8988T (cell line): ENCODE data around the gene CDK14.

Experiments
- DNase-seq: peaks from one replicate; pipeline ENCODE4 v3.0.0; 2011

The CDK14 gene

GRCh38 chr7:91242097-91242844 is 646.1 kb downstream of the CDK14 start:
- DNase-seq = no peak

- DNase-seq = no peak
These were observed 647.6 kb downstream of the CDK14 start for GRCh38 chr7:91243591-91244301.

GRCh38 chr7:91247500-91247899 is 651.4 kb downstream of the CDK14 start:
- DNase-seq = no peak

- no peak for DNase-seq
These were observed 652.9 kb downstream of the CDK14 start for GRCh38 chr7:91248996-91249395.

DNA sequence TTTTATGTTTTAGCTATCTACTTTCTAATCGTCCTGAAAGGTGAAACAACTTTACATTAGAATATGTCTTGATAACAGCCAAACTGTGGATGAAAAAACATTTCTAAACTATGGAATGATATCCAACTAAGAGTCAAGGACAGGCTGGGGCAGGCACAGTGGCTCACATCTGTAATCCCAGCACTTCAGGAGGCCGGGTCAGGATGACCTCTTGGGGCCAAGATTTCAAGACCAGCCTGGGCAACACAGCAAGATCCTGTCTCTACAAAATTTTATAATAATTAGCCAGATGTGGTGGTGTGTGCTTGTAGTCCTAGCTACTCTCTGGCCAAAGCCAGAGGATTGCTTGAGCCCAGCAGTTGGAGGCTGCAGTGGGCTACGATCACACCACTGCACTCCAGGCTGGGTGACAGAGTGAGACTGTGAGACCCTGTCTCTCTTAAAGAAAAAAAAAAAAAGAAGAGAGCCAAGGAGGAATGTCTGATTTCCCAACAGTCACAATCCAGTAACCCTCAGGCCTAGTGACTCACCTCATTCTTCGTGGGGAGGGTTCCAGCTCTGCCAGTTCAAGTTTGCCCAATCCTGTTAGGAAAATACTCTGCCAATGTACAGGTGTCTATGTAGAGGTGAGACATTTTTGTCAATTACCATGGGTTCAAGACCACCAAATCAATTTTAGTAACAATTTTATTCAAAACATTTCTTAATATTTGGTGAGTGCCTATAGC is 653.5 kb downstream of the CDK14 start:
- no peak for DNase-seq

- DNase-seq = no peak
These were observed 654.6 kb downstream of the CDK14 start for GRCh38 chr7:91250706-91251105.

- DNase-seq = no peak
These were observed 655.8 kb downstream of the CDK14 start for GRCh38 chr7:91251877-91252276.
